HG02884 (cell line): Measurements from ENCODE around the gene HCN4.

Source experiments
- ATAC-seq: cut with Tn5 transposase; IDR thresholded peaks from one replicate; pipeline ENCODE4 v1.9.1; 2021; ENCODE audit warnings: mild to moderate bottlenecking, moderate library complexity; ENCODE audit not compliant: unreplicated experiment

The HCN4 gene

GRCh38 chr15:73380661-73381060 lies 11.9 kb upstream of the HCN4 start:
- no peak for ATAC-seq

GRCh38 chr15:73378089-73378488 lies 9.3 kb upstream of the HCN4 start:
- ATAC-seq = no peak

GRCh38 chr15:73375755-73376305 lies 7.1 kb upstream of the HCN4 start:
- ATAC-seq = no peak

GRCh38 chr15:73375012-73375411 lies 6.3 kb upstream of the HCN4 start:
- ATAC-seq = no peak

- no peak for ATAC-seq
Observed at GRCh38 chr15:73374604-73375003, 5.8 kb upstream of the HCN4 start.

GRCh38 chr15:73373221-73373620 lies 4.5 kb upstream of the HCN4 start:
- ATAC-seq = no peak

- ATAC-seq = no peak
Observed at GRCh38 chr15:73371812-73372211, 3.1 kb upstream of the HCN4 start.

GRCh38 chr15:73370151-73370550 lies 1.4 kb upstream of the HCN4 start:
- ATAC-seq = no peak

GRCh38 chr15:73369154-73369694 lies 466 bp upstream of the HCN4 start:
- ATAC-seq = no peak

- ATAC-seq = no peak
Observed at GRCh38 chr15:73367624-73368300, 996 bp downstream of the HCN4 start.

GRCh38 chr15:73366766-73367623 lies 1.8 kb downstream of the HCN4 start:
- ATAC-seq = no peak

GRCh38 chr15:73364070-73364469 lies 4.7 kb downstream of the HCN4 start:
- no peak for ATAC-seq

- no peak for ATAC-seq
Observed at GRCh38 chr15:73362900-73363299, 5.9 kb downstream of the HCN4 start.

GRCh38 chr15:73361337-73361736 lies 7.4 kb downstream of the HCN4 start:
- no peak for ATAC-seq

- ATAC-seq = no peak
Observed at GRCh38 chr15:73359651-73360050, 9.1 kb downstream of the HCN4 start.

GRCh38 chr15:73357999-73358665 lies 10.6 kb downstream of the HCN4 start:
- ATAC-seq = no peak

GRCh38 chr15:73355612-73356265 lies 13.0 kb downstream of the HCN4 start:
- no peak for ATAC-seq

- no peak for ATAC-seq
Observed at GRCh38 chr15:73354241-73354640, 14.5 kb downstream of the HCN4 start.

GRCh38 chr15:73353734-73354133 lies 15.0 kb downstream of the HCN4 start:
- no peak for ATAC-seq

GRCh38 chr15:73352082-73352481 lies 16.7 kb downstream of the HCN4 start:
- no peak for ATAC-seq

GRCh38 chr15:73349191-73349590 lies 19.6 kb downstream of the HCN4 start:
- ATAC-seq = no peak
